ENCODE results near the gene PPP2R5C.

The PPP2R5C gene

GRCh38 chr14:101877766-101878165 is 116.3 kb downstream of the PPP2R5C start:
- no peak for TF ChIP-seq TAF1 (IDR thresholded peaks at IDR 0.05; ENCODE audit: low read depth)
- no peak for TF ChIP-seq NFIC (IDR thresholded peaks at IDR 0.05)
- no peak for TF ChIP-seq RAD21 (IDR thresholded peaks at IDR 0.05; ENCODE audit: low read depth)
- no peak for TF ChIP-seq EP300 (IDR thresholded peaks at IDR 0.05; ENCODE audit: borderline replicate concordance)
- no peak for TF ChIP-seq USF1 (IDR thresholded peaks at IDR 0.05)
- no peak for TF ChIP-seq CEBPB (IDR thresholded peaks at IDR 0.05)
- no peak for TF ChIP-seq YY1 (IDR thresholded peaks at IDR 0.05; ENCODE audit: low read depth)
- no peak for TF ChIP-seq CREB1 (IDR thresholded peaks at IDR 0.05; ENCODE audit: low read depth)
- TF ChIP-seq TCF12 (IDR thresholded peaks at IDR 0.05; ENCODE audit: low read depth), result no peak
- no peak for TF ChIP-seq REST (IDR thresholded peaks at IDR 0.05; ENCODE audit: low read depth)
- TF ChIP-seq FOXM1 (IDR thresholded peaks at IDR 0.05; ENCODE audit: borderline replicate concordance, low read depth), result no peak
- TF ChIP-seq ZBTB7A (IDR thresholded peaks at IDR 0.05; ENCODE audit: low read depth), result no peak
- no peak for TF ChIP-seq TEAD4 (IDR thresholded peaks at IDR 0.05)
- no peak for TF ChIP-seq EGR1 (IDR thresholded peaks at IDR 0.05)
- no peak for TF ChIP-seq MAX (IDR thresholded peaks at IDR 0.05)

GRCh38 chr14:101878211-101878821 is 116.8 kb downstream of the PPP2R5C start:
- TF ChIP-seq REST (IDR thresholded peaks at IDR 0.05; ENCODE audit: low read depth) (no peak), MAX (IDR thresholded peaks at IDR 0.05) (no peak), CREB1 (IDR thresholded peaks at IDR 0.05; ENCODE audit: low read depth) (no peak), USF1 (IDR thresholded peaks at IDR 0.05) (no peak), TCF12 (IDR thresholded peaks at IDR 0.05; ENCODE audit: low read depth) (no peak), EP300 (IDR thresholded peaks at IDR 0.05; ENCODE audit: borderline replicate concordance) (no peak), TEAD4 (IDR thresholded peaks at IDR 0.05) (no peak), RAD21 (IDR thresholded peaks at IDR 0.05; ENCODE audit: low read depth) (no peak), ZBTB7A (IDR thresholded peaks at IDR 0.05; ENCODE audit: low read depth) (no peak), CEBPB (IDR thresholded peaks at IDR 0.05) (no peak), FOXM1 (IDR thresholded peaks at IDR 0.05; ENCODE audit: borderline replicate concordance, low read depth) (no peak), TAF1 (IDR thresholded peaks at IDR 0.05; ENCODE audit: low read depth) (no peak), EGR1 (IDR thresholded peaks at IDR 0.05) (no peak), NFIC (IDR thresholded peaks at IDR 0.05) (no peak), YY1 (IDR thresholded peaks at IDR 0.05; ENCODE audit: low read depth) (no peak)

GRCh38 chr14:101878822-101879528 is 117.5 kb downstream of the PPP2R5C start:
- TF ChIP-seq MAX (IDR thresholded peaks at IDR 0.05), result no peak

GRCh38 chr14:101879529-101880336 is 118.2 kb downstream of the PPP2R5C start:
- TF ChIP-seq TCF12 (IDR thresholded peaks at IDR 0.05; ENCODE audit: low read depth) (no peak), ZBTB7A (IDR thresholded peaks at IDR 0.05; ENCODE audit: low read depth) (no peak), CREB1 (IDR thresholded peaks at IDR 0.05; ENCODE audit: low read depth) (no peak), USF1 (IDR thresholded peaks at IDR 0.05) (no peak), TAF1 (IDR thresholded peaks at IDR 0.05; ENCODE audit: low read depth) (no peak), EGR1 (IDR thresholded peaks at IDR 0.05) (no peak), FOXM1 (IDR thresholded peaks at IDR 0.05; ENCODE audit: borderline replicate concordance, low read depth) (no peak), MAX (IDR thresholded peaks at IDR 0.05) (no peak), YY1 (IDR thresholded peaks at IDR 0.05; ENCODE audit: low read depth) (no peak), RAD21 (IDR thresholded peaks at IDR 0.05; ENCODE audit: low read depth) (no peak), NFIC (IDR thresholded peaks at IDR 0.05) (no peak), REST (IDR thresholded peaks at IDR 0.05; ENCODE audit: low read depth) (no peak)
